GM21447 (cell line): Measurements from ENCODE around the gene FEV.

Source experiments
- ATAC-seq: cut with Tn5 transposase; IDR thresholded peaks from one replicate; pipeline ENCODE4 v1.9.1; 2021; ENCODE audit not compliant: unreplicated experiment

FEV gene

GRCh38 chr2:219017201-219017931 lies 32.4 kb upstream of the FEV start:
- no peak for ATAC-seq

GRCh38 chr2:219016721-219017120 lies 31.7 kb upstream of the FEV start:
- ATAC-seq: no peak

GRCh38 chr2:219010873-219011272 lies 25.9 kb upstream of the FEV start:
- ATAC-seq: no peak

- no peak for ATAC-seq
These were observed 25.3 kb upstream of the FEV start for GRCh38 chr2:219010162-219010756.

- ATAC-seq: no peak
These were observed 24.3 kb upstream of the FEV start for GRCh38 chr2:219009294-219009693.

GRCh38 chr2:219003979-219004378 lies 19.0 kb upstream of the FEV start:
- ATAC-seq: no peak

DNA sequence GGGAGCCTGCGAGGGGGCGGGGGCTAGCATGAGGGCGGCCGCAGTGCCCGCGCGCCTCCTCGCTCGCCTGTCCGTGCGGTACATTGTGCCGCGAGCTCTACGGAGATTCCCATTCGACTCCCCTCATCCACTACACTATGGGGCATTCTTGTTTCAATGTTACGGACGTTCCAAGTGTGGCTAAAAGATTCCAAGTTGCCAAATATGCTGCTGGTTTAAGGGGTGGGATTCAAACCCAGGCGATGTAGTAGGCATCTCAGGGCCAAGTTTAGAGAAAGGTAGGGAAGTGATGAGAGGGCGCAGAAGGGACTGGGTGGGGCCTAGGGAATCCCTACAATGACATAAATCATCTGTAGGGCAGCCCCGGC lies 18.3 kb upstream of the FEV start:
- no peak for ATAC-seq

DNA sequence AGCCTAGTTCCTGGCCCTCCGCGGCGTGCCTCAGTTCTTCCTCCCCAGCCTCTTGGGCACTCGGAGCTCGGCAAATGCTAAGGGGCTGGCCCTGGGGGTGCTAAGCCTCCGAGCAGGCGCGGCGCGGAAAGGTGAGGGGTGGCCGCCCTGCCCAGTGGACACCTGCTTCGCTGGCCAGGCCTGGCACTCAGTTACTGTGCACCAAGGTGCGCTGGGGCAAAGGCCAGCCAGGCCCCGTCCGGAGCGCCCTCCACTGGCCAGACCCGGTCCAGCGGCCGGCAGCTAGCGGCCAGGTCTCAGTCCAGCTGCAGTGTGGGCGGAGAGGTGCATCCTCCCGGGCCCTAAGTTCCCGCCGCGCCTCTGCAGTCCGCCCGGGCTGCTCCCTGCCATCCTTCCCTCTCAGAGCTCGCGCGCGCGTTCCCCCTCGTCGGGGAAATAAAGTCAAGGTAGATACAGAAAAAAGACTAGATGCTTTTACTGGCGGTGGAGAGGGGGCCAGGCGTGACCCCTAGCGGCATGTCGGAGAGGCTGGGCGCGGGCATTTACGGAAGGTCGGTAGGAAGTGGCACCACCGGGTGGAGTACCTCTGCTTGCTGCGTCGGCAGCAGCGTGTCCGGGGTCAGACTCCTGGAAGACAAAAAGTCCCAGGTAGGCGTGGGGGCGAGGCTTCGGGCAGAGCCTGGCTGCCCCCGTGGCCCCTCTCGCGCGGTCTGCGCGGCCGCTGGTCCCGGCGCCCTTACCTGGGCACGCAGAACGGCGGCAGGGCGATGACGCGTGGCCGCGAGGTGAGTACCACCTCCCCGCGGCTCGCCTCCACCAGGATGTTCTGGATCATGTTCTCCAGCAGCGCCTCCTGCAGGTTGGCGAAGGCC lies 17.6 kb upstream of the FEV start:
- ATAC-seq: no peak

DNA sequence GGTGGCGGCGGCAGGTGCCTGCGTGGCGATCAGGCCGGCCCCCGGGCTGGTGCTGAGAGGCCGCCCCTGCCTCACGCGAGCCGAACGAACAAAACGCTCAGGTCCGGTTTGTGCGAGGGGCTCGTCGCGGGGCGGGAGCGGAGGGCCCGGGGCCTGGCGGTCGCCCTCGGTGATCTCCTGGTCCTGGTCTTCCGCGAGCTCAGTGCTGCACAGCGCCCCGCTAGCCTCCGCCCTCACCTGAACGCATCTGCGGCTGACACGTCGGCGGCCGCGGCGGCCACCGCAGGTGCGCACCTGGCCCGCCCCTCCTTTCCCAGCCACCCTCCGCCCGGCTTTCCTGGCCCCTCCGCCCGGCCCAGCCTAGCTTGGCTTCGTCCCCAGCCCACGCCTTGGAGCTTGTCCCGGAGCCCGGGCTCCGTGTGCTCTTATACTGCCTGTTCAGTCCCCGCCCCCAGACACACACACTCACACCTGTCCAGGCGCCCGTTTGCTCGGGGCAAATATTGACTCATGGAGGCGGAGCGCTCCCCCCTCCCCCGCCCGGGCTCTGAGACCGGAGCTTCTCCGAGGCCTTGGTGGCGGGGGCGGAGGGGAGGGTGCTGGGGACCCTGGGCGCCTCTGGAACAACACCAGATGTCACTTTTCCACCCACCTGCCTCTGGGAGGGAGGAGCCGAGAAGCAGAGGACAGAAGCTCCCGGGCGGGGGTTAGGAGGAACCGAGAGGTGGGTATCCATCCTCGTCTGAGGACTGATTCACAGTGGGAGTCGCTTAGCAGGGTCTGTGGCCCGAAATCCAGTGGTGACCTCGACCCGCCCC lies 16.8 kb upstream of the FEV start:
- no peak for ATAC-seq

DNA sequence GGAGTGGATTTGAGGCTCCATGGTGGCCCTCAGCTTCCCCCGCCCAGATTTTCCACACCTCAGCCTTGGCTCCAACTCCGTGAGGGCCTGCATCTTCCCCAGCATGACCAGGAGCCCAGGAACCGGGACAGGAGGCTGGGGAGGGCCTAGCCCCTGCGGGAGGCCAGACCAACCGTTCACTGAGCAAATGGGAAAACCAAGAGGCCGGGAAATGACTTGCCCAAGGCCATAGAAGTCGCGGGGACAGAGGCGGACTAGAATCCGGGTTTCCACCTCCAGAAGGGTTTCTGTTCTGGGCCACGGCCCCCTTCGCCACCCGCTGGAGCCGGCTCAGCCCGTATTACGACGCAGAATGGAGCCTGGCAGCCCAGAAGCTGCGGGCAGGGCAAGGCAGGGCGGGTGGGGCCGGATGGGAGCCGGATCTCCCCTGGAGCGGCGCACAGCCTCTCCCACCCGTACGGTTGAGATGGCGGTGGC lies 16.2 kb upstream of the FEV start:
- ATAC-seq: no peak

DNA sequence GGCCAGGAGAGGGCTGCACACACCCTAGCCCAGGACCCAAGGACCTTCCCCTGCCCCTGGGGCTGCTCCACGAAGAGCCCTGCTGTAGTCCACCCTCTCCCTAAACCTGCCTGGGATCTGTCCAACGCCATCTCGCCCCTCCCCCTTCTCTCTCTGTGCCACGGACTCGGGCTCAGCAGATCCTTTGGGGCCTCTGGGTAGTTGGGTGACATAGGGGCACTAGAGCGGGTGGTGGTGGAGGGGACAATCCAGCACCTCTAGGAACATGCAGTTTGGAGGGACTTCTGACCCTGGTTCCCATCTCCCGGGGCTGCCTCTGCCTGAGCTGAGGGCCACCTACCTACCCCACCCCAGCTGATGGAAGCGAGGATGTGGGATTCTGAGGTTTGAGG lies 15.6 kb upstream of the FEV start:
- ATAC-seq: no peak

DNA sequence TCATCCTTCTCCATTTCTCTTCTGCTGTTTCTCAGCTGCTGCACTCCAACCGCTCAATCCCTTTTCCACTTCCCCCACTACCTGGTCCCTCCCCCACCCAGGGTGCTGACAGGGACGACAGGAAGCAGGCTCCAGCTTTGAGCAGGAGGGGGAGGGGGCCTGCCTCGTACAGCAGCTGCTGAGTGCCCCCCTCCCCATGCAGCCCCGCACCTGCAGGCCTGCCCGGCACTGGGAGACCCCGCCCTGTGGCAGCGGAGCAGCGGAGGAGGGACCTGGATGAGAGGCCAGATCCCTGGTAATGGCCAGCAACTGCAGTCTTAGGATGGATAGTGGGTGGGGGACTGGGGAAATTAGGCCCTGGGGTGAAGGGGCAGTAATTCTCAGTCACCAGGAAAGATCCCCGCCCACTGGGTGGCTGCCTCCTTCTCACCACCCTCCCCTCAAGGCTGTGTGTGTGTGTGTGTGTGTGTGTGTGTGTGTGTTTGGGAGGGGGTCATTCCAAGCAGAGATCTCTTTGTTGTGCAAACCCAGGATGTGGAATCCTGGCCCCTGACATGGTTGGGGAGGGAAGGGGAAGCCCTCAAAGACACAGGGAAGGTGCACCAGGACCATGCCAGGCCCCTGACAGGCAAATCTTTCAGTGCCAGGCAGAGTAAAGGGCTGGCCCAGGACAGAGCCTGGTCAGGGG lies 15.0 kb upstream of the FEV start:
- no peak for ATAC-seq

GRCh38 chr2:218999021-218999880 lies 14.3 kb upstream of the FEV start:
- no peak for ATAC-seq

GRCh38 chr2:218998414-218999002 lies 13.5 kb upstream of the FEV start:
- ATAC-seq: no peak

DNA sequence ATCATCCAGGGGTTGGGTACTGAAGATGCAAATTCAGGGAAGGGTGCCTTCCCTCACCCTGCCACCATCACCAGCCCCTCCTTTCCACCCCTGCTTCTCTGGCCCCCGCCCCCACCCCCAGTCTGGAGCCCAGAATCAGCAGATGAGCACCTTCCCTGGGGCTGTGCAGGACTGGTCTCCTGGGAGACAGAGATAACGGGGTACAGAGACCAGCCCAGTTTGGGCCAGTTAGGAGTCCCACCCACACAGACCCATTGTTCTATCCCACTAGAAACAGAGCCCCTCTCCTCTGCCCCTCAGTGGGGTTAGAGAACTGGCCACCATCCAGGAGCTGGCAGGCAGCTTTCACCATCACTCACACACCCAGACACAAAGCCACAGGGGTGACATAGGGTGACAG lies 12.7 kb upstream of the FEV start:
- no peak for ATAC-seq

DNA sequence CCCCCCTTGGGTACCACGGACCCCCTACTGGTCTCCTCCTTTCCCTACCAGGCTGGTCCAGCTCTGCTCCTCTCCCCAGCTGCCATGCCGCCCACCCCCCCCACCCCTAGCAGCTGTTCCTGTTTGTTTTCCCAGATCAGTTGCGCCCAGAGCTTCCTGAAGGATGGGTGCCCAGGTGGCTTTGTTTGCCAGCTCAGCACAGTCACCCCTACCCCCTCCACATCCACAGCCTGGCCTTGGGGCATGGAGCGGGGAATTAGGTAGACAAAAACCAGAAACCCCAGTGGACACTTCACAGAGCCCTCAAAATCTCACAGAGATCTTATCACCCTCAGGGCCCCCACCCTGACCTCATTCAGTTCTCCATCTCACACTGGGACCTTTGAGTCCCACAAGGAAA lies 12.0 kb upstream of the FEV start:
- ATAC-seq: no peak

DNA sequence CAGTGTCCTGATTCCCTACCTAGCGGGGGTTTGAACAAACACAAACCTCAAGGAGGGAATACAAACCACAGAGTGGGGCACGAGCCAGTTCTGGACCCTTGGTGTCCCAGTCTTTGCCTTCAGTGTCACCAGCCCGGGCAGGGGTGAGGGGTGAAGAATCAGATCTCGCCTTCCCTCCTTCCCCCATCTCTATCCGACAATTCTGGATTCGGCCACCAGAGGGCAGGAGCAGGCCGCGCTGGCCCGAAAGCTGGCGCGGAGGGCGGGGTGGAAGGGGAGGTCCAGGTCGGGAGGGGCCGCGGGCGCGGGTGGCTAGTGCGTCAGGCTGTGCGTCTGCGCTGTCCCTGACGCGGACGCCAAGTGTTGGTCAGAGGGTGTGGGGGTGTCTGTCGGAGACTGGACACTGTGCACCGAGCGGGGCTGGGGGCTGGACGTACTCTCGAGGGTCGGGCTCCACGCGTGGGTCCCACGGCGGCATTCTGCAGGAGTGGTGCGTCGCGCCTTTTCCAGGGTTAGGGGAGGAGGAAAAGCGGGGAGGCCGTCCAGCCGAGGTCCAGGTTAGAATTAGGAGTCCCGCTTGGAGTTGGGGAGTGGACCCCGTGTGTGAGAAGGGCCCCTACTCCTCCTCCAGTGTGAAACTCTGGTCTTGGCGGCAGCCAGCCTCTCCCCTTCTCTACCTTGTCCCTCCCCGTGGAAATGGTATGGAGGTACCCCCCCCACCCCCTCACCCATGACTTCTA lies 11.2 kb upstream of the FEV start:
- ATAC-seq: no peak

GRCh38 chr2:218995561-218995960 lies 10.6 kb upstream of the FEV start:
- ATAC-seq: no peak
